Smooth muscle cell (in vitro differentiated cells): ENCODE data around the gene NBEAL1. TPM values are rescaled to one million over a fixed set of nuclear protein-coding genes. Genes with fewer than 3 reads are reported as not detected.

ENCODE experiments used
- DNase-seq: peaks from one replicate; lab custom pipeline; 2025; ENCODE audit not compliant: unreplicated experiment; lab: John Stamatoyannopoulos, UW
- H2AFZ ChIP-seq: fragments of 200-600 bp; sonication (generic); 2 replicates; pipeline ENCODE4 v1.6.0; 2016; ENCODE audit warnings: antibody characterized with exemption, low read depth, mild to moderate bottlenecking
- H3F3A ChIP-seq: fragments of 200-600 bp; sonication (generic); 2 replicates; pipeline ENCODE4 v1.6.0; 2017; ENCODE audit warnings: antibody characterized with exemption, low read depth
- H3K27ac ChIP-seq: fragments of 200-600 bp; sonication (generic); 2 replicates; pipeline ENCODE4 v1.5.1; 2016; ENCODE audit warnings: low read depth, mild to moderate bottlenecking
- H3K27me3 ChIP-seq: fragments of 200-600 bp; sonication (generic); 2 replicates; pipeline ENCODE4 v1.6.1; 2016; ENCODE audit warnings: low read depth, mild to moderate bottlenecking
- H3K36me3 ChIP-seq: fragments of 200-600 bp; sonication (generic); 2 replicates; pipeline ENCODE4 v1.5.1; 2016; ENCODE audit warnings: low read depth
- H3K4me1 ChIP-seq: fragments of 200-600 bp; sonication (generic); 2 replicates; pipeline ENCODE4 v1.5.1; 2016; ENCODE audit warnings: low read depth
- H3K4me2 ChIP-seq: fragments of 200-600 bp; sonication (generic); 2 replicates; pipeline ENCODE4 v1.6.0; 2016; ENCODE audit warnings: mild to moderate bottlenecking
- H3K4me3 ChIP-seq: fragments of 200-600 bp; sonication (generic); 2 replicates; pipeline ENCODE4 v1.5.1; 2016; ENCODE audit warnings: mild to moderate bottlenecking
- H3K79me2 ChIP-seq: fragments of 200-600 bp; sonication (generic); 2 replicates; pipeline ENCODE4 v1.6.0; 2016; ENCODE audit warnings: low read depth, mild to moderate bottlenecking
- H3K9ac ChIP-seq: fragments of 200-600 bp; sonication (generic); 2 replicates; pipeline ENCODE4 v1.6.0; 2016; ENCODE audit warnings: low read depth
- H3K9me3 ChIP-seq: fragments of 200-600 bp; sonication (generic); replicated peaks from 2 replicates; pipeline ENCODE4 v1.5.1; 2016; ENCODE audit warnings: low read depth
- H4K20me1 ChIP-seq: fragments of 200-600 bp; sonication (generic); 2 replicates; pipeline ENCODE4 v1.6.0; 2016; ENCODE audit warnings: low read depth
- WGBS: methylation state at CpG from one replicate; pipeline ENCODE4 v1.1.7; 2016; ENCODE audit warnings: low lambda C conversion rate; 5-methylcytosine and 5-hydroxymethylcytosine counted together
- polyA plus RNA-seq: library from polyadenylated mRNA; unstranded; fragments of >200 nt; fragmentation: Nextera tagmentation; extraction: Ambion mirVana; gene quantifications from 2 replicates; pipeline ENCODE4 v1.2.1, GENCODE V29; 2016
- total RNA-seq: library from RNA; depleted of rRNA; stranded (reverse); fragments of >200 nt; gene quantifications from 2 replicates; pipeline ENCODE4 v1.2.3, GENCODE V29; 2014
- TF ChIP-seq, protein P1 (sequence below): fragments of 200-600 bp; sonication (generic); IDR thresholded peaks from 2 replicates; pipeline ENCODE4 v1.5.1; 2017; ENCODE audit warnings: borderline replicate concordance, mild to moderate bottlenecking, antibody characterized with exemption; ENCODE audit not compliant: insufficient read depth, poor library complexity, severe bottlenecking

Gene NBEAL1
- total and polyA plus RNA-seq, 2 experiments from 2014 or later: 12.1 to 32.4 TPM

- Histone ChIP-seq H3K9ac (no peak overlapping the region), H3K9me3 (no peaks in the 10 kb centered on the region), H3K36me3 (peaks cover 4% of the 10 kb centered on the region), H4K20me1 (peaks cover 33% of the 10 kb centered on the region), H3K4me3 (no peak overlapping the region), H3K4me1 (no peaks in the 10 kb centered on the region), H3K79me2 (peaks cover 26% of the 10 kb centered on the region), H3K27me3 (no peaks in the 10 kb centered on the region), H3K4me2 (no peak overlapping the region), H3F3A (no peaks in the 10 kb centered on the region), H3K27ac (no peak overlapping the region), H2AFZ (no peak overlapping the region)
- DNase-seq: no peak
- WGBS: 97% methylated on average over 4 of the region's 4 CpGs
- TF ChIP-seq, protein P1, sequence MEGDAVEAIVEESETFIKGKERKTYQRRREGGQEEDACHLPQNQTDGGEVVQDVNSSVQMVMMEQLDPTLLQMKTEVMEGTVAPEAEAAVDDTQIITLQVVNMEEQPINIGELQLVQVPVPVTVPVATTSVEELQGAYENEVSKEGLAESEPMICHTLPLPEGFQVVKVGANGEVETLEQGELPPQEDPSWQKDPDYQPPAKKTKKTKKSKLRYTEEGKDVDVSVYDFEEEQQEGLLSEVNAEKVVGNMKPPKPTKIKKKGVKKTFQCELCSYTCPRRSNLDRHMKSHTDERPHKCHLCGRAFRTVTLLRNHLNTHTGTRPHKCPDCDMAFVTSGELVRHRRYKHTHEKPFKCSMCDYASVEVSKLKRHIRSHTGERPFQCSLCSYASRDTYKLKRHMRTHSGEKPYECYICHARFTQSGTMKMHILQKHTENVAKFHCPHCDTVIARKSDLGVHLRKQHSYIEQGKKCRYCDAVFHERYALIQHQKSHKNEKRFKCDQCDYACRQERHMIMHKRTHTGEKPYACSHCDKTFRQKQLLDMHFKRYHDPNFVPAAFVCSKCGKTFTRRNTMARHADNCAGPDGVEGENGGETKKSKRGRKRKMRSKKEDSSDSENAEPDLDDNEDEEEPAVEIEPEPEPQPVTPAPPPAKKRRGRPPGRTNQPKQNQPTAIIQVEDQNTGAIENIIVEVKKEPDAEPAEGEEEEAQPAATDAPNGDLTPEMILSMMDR: no peak
Observed at GRCh38 chr2:203042178-203042577, 27.5 kb downstream of the NBEAL1 start.

GRCh38 chr2:203043226-203043625 is 28.6 kb downstream of the NBEAL1 start:
- TF ChIP-seq, protein P1: no peak
- Histone ChIP-seq H3K4me2 (no peak overlapping the region), H2AFZ (no peak overlapping the region), H3K27ac (no peak overlapping the region), H3K4me3 (no peak overlapping the region), H3K9ac (no peak overlapping the region), H3K9me3 (no peaks in the 10 kb centered on the region), H3F3A (no peaks in the 10 kb centered on the region), H4K20me1 (peaks cover 31% of the 10 kb centered on the region), H3K36me3 (peaks cover 4% of the 10 kb centered on the region), H3K4me1 (no peaks in the 10 kb centered on the region), H3K79me2 (peaks cover 19% of the 10 kb centered on the region), H3K27me3 (no peaks in the 10 kb centered on the region)
- DNase-seq: no peak
- 92% methylated on average over 2 of the region's 2 CpGs for WGBS

GRCh38 chr2:203045867-203046266 is 31.2 kb downstream of the NBEAL1 start:
- 96% methylated on average over 1 of the region's 1 CpG for WGBS
- Histone ChIP-seq H3K27ac (no peak overlapping the region), H3K4me2 (no peak overlapping the region), H4K20me1 (peaks cover 14% of the 10 kb centered on the region), H2AFZ (no peak overlapping the region), H3K27me3 (no peaks in the 10 kb centered on the region), H3K4me1 (no peaks in the 10 kb centered on the region), H3K4me3 (no peak overlapping the region), H3F3A (no peaks in the 10 kb centered on the region), H3K9me3 (no peaks in the 10 kb centered on the region), H3K79me2 (peaks cover 12% of the 10 kb centered on the region), H3K36me3 (peaks cover 4% of the 10 kb centered on the region), H3K9ac (no peak overlapping the region)
- no peak for DNase-seq
- TF ChIP-seq, protein P1: no peak

- H3K4me2 ChIP-seq: no peak overlapping the region
- TF ChIP-seq, protein P1: no peak
- no peaks in the 10 kb centered on the region for H3K27me3 ChIP-seq
- no peak overlapping the region for H3K9ac ChIP-seq
- H2AFZ ChIP-seq: no peak overlapping the region
- WGBS: 97% methylated on average over 3 of the region's 3 CpGs
- H3K36me3 ChIP-seq: peaks cover 6% of the 10 kb centered on the region
- H3K9me3 ChIP-seq: no peaks in the 10 kb centered on the region
- H3K4me1 ChIP-seq: no peaks in the 10 kb centered on the region
- no peak overlapping the region for H3K4me3 ChIP-seq
- H3K79me2 ChIP-seq: peaks cover 3% of the 10 kb centered on the region
- DNase-seq: no peak
- peaks cover 3% of the 10 kb centered on the region for H4K20me1 ChIP-seq
- H3K27ac ChIP-seq: no peak overlapping the region
- no peaks in the 10 kb centered on the region for H3F3A ChIP-seq
Observed at GRCh38 chr2:203052539-203052938, 37.9 kb downstream of the NBEAL1 start.
